ENCODE results near the gene RNGTT. TPM values are rescaled to one million over a fixed set of nuclear protein-coding genes. Genes with fewer than 3 reads are reported as not detected.
"Not testable (repeated sequence)": the region's sequence is repeated elsewhere in the genome, so short reads cannot be mapped to it uniquely, and the experiment has no call there.

RNGTT gene
- total RNA-seq, 4 donors from 2014 or later: 13.9 to 20.5 (median 18.4) TPM

DNA sequence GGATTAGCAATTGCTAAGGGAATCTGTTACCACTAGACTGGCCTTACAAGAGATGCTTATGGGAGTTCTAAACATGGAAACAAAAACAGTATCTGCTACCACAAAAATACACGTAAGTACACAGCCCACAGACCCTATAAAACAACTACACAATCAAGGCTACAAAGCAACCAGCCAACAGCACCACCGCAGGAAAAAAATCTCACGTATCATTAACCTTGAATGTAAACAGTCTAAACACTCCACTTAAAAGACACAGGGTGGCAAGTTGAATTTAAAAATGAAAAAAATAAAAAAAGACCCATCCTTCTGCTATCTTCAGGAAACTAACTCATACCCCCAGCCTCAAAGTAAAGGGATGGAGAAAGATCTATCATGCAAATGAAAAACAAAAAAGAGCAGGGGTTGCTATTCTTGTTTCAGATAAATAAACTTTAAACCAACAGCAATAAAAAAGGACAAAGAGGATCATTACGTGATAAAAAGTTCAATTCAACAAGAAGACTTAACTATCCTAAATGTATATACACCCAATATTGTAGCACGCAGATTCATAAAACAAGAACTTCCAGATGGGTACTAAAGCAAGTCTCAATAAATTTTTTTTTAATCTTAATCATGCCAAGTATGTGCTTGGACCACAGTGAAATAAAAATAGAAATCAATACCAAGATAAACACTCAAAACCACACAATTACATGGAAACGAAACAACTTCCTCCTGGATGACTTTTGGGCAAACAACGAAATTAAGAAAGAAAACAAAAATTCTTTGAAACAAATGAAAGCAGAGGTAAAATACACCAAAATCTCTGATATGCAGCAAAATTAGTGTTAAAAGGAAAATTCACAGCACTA lies 52.3 kb downstream of the RNGTT start:
- Histone ChIP-seq H3K27ac (no peak overlapping the region), H3K4me3 (no peak overlapping the region), H3K9me3 (peaks cover 0 to 4% (median 0%) of the 10 kb centered on the region in 4 donors), H3K4me1 (peaks cover 0 to 21% (median 0%) of the 10 kb centered on the region in 4 donors), H3K27me3 (no peaks in the 10 kb centered on the region), H3K36me3 (peaks cover 0 to 5% (median 0%) of the 10 kb centered on the region in 3 donors)
- no peak for DNase-seq (ENCODE audit: low spot score in 2 of 2)
- TF ChIP-seq EP300 (IDR thresholded peaks at IDR 0.05): no peak
- TF ChIP-seq POLR2A (IDR thresholded peaks at IDR 0.05): no peak
- TF ChIP-seq, protein P1, sequence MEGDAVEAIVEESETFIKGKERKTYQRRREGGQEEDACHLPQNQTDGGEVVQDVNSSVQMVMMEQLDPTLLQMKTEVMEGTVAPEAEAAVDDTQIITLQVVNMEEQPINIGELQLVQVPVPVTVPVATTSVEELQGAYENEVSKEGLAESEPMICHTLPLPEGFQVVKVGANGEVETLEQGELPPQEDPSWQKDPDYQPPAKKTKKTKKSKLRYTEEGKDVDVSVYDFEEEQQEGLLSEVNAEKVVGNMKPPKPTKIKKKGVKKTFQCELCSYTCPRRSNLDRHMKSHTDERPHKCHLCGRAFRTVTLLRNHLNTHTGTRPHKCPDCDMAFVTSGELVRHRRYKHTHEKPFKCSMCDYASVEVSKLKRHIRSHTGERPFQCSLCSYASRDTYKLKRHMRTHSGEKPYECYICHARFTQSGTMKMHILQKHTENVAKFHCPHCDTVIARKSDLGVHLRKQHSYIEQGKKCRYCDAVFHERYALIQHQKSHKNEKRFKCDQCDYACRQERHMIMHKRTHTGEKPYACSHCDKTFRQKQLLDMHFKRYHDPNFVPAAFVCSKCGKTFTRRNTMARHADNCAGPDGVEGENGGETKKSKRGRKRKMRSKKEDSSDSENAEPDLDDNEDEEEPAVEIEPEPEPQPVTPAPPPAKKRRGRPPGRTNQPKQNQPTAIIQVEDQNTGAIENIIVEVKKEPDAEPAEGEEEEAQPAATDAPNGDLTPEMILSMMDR (IDR thresholded peaks at IDR 0.05): no peak
- WGBS, 2 donors: 55 to 58% methylated on average over 7 of the region's 7 CpGs

DNA sequence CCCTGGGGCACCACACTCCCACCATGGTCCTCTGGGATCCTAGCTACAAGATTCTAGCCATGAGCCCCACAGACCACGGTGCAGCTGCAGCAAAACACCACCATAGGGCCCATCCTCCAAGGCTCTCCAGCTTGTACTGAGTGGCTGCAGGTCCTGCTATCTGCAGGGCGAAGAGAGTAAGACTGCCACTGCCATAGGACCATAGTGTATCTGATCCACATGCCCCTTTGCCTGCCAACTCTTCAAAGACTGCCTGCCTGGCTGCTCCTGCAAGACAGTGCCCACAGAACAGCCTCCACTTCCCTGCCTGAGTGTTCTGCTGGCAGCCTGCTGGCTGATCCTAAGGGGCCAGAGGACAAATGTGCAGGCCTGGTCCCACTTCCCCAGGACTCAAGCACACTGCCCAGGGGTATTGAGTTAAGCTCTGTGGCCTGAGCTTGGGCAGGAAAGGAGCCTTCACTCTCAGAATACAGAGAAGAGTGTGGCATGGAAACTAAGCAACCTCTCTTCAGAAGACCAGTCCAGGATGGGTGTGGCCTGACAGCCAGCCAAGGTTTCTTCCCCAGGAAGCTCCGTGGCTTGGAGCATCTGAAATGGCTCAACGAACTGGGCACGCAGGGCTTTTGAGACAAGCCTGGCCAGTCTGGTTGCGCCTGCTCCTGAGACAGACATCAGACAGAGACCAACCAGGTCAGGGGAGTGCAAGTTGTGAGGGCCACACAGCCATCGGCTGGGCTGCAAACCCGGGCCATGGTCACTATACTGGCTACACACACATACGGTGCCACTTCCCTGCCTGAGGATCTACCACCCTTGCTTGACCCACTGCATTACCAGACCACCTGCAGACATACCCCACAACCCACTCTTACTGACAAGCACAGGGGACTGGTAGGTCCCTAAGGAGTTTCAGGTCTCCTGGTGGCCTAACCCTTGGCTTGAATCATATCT lies 54.5 kb downstream of the RNGTT start:
- TF ChIP-seq EP300 (IDR thresholded peaks at IDR 0.05) (no peak), POLR2A (IDR thresholded peaks at IDR 0.05) (no peak)
- TF ChIP-seq, protein P1 (IDR thresholded peaks at IDR 0.05): no peak
- WGBS, 2 donors: 83 to 84% methylated on average over 7 to 9 of the region's 9 CpGs
- Histone ChIP-seq H3K9me3 (no peaks in the 10 kb centered on the region), H3K27ac (no peak overlapping the region), H3K27me3 (no peaks in the 10 kb centered on the region), H3K4me1 (peaks cover 0 to 21% (median 0%) of the 10 kb centered on the region in 4 donors), H3K36me3 (peaks cover 0 to 9% (median 0%) of the 10 kb centered on the region in 3 donors), H3K4me3 (no peak overlapping the region)
- DNase-seq (ENCODE audit: low spot score in 2 of 2): no peak

DNA sequence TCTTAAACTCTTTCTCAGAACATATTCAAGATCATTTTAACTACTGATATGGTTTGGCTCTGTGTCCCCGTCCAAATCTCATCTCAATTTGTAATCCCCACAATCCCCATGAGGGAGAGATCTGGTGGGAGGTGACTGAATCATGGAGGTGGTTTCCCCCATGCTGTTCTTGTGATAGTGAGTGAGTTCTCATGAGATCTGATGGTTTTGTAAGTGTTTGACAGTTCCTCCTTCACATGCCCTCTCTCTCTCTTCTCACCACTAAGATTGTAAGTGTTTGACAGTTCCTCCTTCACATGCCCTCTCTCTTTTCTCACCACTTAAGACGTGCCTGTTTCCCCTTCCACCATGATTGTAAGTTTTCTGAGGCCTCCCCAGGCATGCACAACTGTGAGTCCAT lies 56.3 kb downstream of the RNGTT start:
- peaks cover 0 to 21% (median 0%) of the 10 kb centered on the region in 4 donors for H3K4me1 ChIP-seq
- WGBS, 2 donors: 58 to 70% methylated on average over 2 of the region's 2 CpGs
- not testable (repeated sequence) for H3K9me3 ChIP-seq; H3K27me3 ChIP-seq; H3K27ac ChIP-seq; DNase-seq (ENCODE audit: low spot score in 2 of 2); H3K4me3 ChIP-seq
- H3K36me3 ChIP-seq: peaks cover 0 to 19% (median 0%) of the 10 kb centered on the region in 3 donors

DNA sequence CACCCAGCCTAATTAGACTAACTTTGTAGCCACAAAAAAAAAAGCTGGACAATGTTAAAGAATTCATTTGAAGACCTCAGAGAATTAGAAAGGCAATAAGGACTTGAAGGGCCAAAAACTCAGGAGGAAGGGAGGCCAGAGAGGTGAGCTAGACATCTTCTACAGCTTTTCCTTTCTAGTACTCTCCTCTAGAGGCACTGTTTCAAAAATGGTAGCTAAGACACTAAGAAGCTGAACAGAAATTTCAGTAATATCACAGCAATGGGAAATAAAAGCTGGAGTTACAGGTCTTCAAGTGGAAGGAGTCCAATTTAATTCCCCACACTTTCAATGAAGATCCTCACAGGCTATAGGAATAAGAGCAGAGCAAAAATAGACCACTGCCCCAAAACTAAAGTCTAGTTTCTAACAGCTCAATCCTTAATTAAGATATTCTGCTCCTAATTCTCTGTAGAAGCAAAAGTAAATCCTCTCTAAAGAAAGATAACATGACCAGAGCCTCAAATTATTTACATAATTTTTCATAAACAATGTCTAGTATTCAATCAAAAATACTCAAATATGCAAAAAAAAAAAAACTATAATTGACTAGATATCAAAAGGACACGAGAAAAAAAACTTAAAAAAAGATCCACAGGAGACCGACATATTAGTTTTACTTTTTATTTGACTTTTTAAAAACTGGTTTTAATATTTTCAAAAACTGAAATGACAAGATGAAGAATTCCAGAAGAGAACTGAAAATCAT lies 63.7 kb downstream of the RNGTT start:
- TF ChIP-seq, protein P1 (IDR thresholded peaks at IDR 0.05): no peak
- no peak for TF ChIP-seq POLR2A (IDR thresholded peaks at IDR 0.05)
- TF ChIP-seq EP300 (IDR thresholded peaks at IDR 0.05): no peak
- 95 to 97% methylated on average over 2 of the region's 2 CpGs for WGBS, 2 donors
- no peaks in the 10 kb centered on the region for H3K4me1 ChIP-seq

DNA sequence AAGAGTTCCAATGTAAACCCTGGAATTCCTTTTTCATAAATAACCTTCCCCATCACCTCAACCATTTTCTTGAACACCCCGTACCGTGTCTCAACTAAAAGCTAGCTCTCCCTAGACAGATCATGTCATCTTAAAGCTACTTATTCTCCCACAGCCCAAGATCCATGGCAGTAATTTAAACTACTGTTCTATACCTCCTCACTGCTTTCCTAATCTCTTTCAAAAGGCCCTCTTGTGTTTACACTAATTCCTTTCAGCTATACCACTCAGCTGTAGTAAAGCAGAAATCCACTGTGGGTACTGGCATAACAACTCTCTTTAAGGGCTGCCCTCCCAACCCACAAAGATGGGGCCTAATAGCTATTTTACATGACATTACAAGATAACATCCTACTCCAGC lies 67.5 kb downstream of the RNGTT start:
- TF ChIP-seq, protein P1 (IDR thresholded peaks at IDR 0.05): no peak
- TF ChIP-seq EP300 (IDR thresholded peaks at IDR 0.05) (no peak), POLR2A (IDR thresholded peaks at IDR 0.05) (no peak)
- no peak for DNase-seq (ENCODE audit: low spot score in 2 of 2)
- Histone ChIP-seq H3K27ac (no peak overlapping the region), H3K9me3 (no peaks in the 10 kb centered on the region), H3K4me3 (no peak overlapping the region), H3K36me3 (no peaks in the 10 kb centered on the region), H3K4me1 (no peaks in the 10 kb centered on the region), H3K27me3 (no peaks in the 10 kb centered on the region)
- 98% methylated on average over 2 of the region's 2 CpGs for WGBS, 2 donors

More for the DNA sequence above, 63.7 kb downstream of the RNGTT start:
- Histone ChIP-seq H3K27me3 (no peaks in the 10 kb centered on the region), H3K9me3 (no peaks in the 10 kb centered on the region), H3K36me3 (peaks cover 0 to 19% (median 0%) of the 10 kb centered on the region in 3 donors), H3K4me3 (no peak overlapping the region), H3K27ac (no peak overlapping the region)
- no peak for DNase-seq (ENCODE audit: low spot score in 2 of 2)
